HL-60/S4 treated with phorbol 12-myristate 13-acetate at 8.2 ng/mL for 4 days and 3 days (cell line): ENCODE results near the gene NCDN.

Experiments
- in situ Hi-C: fragments of 300-500 bp; cut with MboI; formaldehyde crosslinking; loops from 2 replicates; pipeline ENCODE4 v1.15.0; 2022; ENCODE audit warnings: low sequenced_read_pairs

NCDN gene

DNA sequence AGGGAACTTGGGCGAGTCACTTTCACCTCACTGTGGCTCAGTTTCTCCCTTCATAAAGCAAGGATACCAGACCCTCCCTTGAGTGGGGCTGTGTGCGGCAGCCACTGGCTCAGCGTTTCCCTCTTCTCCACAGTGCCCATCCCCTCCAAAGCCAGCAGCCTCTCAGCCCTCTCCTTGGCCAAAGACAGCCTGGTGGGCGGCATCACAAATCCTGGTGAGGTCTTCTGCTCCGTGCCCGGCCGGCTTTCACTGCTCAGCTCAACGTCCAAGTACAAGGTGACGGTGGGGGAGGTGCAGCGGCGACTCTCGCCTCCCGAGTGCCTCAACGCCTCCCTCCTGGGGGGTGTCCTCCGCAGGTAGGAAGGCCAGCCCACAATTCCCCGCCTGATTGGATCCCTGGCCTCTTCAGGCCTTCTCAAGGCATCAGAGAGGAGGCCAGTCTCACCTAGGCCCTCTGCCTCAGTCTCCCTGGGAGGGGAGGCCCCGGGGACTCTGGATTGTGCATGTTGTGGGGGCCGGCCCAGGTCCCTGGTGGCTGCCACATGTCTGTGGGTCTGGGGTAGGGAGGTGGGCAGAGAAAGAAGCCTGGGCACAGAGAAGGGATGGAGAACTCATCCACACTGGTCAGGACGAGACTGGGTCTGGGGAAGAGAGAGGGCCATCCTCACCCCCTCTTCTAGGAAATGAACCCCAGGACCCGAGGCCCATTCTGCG, 30.8 kb downstream of the NCDN start:
- in situ Hi-C loops, result no loop called here

DNA sequence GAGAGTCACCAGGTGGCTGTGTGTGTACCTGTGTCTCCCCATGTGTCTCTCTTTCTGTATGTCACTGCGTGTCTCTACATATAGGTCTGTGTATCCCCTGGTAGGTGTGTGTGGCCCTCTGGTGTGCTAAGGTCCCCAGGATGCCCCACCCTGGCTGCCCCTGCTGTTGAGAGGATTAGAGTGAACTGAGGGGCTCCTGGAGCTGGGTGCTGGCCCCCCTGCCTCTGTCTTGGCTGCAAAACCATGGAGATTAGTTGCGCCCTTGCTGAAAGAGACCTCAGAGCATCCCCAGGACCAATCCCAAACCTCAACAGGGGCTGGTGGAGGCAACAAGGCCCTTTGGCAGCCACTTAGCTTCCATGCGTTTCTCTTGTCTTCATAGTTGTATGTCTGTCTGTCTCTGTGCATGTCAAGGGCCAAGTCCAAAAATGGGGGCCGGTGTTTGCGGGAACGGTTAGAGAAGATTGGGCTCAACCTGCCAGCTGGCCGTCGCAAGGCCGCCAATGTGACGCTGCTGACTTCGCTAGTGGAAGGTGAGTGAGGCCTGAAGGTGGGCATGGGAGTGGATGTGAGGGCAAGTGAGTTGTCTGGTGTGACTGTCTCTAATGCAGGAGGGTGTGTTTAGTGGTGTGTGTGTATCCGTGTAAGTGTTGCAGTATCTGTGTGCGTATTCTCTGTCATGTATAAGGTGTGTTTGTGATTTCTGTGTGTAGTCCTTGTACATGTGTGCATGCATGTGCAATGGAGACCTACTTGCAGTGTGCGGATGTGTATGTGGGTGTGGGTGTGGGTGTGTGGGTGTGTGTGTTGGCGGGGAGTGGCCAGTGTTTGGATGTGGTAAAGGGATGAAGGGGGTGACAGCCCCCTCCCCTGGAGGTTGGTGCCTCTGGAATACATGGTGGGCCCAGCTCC, 32.2 kb downstream of the NCDN start:
- in situ Hi-C loops, result no loop called here

DNA sequence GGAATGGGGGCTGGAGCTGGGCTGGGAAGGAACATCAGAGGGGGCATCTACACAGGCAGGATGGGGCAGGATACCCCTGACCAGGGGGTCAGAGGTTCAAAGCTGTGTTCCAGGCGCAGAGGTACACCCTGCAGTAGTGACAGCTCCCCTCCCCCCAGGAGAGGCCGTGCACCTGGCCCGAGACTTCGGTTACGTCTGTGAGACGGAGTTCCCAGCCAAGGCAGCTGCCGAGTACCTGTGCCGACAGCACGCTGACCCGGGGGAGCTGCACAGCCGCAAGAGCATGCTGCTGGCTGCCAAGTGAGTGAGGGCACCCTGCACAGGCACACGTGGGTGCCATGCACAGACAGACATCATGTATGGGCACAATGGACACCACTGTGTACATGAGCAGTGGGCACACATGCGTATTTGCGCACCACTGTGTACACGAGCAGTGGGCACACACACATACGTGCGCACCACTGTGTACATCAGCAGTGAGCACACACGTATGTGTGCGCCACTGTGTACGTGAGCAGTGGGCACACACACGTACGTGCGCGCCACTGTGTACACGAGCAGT, 33.0 kb downstream of the NCDN start:
- in situ Hi-C loops, result no loop called here

DNA sequence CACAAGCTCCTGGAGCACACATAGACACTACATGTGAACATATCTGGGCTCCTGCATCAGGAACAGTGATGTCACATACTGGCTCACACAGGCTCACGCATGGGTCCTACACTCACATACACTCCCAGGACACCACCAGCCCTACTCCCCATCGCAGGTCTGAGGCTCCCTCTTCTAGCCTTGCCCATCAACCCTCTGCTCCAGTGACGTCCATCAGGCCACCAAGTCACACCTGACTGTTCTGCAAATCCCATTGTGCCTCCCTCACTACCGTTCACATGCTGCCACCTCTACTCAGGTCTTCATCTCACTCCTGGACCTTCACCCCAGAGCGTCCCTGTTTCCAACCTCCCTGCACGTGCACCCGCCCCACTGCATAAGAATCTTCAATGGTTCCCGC, 33.6 kb downstream of the NCDN start:
- in situ Hi-C loops, result no loop called here

DNA sequence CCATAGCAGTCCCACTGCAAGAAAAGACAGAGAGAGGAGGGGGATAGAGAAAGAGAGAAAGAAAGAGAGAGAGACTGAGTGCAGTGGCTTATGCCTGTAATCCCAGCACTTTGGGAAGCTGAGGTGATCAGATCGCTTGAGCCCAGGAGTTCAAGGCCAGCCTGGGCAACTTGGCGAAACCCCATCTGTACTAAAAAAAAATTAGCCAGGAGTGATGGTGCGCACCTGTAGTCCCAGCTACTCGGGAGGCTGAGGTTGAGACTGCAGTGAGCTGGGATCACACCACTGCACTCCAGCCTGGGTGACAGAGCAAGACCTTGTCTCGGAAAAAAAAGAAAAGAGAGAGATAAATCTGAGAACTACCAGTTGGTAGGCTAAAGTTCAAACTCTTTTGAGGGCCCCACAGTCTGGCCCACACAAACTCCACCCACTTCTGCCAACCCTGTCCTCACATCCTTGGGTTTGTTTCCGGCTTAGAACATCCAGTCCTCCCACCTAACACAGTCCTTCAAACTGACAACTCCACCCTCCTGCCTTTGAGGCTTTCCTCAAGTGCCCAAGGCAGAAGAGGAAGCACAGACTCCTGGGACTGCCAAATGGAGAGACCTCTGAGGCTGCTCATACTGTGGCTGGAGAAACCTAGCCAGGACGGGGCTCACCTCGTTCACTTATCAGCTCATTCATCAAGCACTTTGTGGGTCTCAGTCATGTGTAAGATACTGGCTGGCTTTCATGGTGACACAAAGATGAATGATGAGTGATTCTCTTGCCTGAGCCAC, 35.6 kb downstream of the NCDN start:
- in situ Hi-C loops, result no loop called here

DNA sequence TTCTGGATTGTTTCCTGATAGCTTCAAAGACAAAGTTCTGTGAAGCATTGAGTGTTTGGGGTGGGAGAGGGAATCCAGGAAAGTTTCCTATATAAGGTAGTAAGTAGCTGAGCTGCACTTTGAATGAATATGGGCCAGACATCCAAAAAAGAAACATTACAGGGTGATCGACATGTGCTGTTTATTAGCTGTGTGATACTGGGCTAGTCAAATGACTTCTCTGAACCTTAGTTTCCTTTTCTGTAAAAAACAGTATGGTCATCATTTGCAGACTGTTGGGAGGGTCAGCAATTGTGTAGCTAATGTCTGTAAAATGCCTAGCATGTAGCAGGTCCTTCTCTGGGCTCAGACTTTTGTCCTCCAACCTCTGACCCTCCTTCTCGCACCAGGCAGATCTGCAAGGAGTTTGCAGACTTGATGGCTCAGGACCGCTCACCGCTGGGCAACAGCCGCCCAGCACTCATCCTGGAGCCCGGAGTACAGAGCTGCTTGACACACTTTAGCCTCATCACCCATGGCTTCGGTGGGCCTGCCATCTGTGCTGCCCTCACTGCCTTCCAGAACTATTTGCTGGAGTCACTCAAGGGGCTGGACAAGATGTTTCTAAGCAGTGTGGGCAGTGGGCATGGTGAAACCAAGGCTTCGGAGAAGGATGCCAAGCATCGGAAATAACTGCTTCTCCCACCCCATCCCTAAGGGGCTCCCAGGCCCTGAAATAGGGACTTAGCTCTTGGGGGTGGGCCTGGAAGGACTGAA, 36.6 kb downstream of the NCDN start:
- in situ Hi-C loops, result no loop called here

DNA sequence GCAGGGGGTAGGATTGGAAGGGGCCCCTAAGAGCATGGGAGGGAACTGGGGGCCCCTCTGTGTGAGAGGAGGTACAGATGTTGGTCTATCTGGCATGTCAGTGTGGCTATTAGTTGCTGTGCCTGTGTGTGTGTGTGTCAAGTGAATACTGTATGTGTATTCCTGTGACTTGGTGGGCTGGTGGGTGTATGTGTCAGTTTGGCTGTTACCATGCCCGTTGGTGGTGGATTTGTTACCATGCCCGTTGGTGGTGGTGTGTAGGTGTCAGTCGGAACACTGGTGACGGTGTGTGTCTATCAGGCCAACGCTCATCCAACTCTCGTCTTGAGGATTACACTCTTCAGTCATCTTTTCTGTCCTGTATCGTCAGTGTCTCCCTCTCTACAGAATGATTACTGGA, 38.1 kb downstream of the NCDN start:
- in situ Hi-C loops, result no loop called here

DNA sequence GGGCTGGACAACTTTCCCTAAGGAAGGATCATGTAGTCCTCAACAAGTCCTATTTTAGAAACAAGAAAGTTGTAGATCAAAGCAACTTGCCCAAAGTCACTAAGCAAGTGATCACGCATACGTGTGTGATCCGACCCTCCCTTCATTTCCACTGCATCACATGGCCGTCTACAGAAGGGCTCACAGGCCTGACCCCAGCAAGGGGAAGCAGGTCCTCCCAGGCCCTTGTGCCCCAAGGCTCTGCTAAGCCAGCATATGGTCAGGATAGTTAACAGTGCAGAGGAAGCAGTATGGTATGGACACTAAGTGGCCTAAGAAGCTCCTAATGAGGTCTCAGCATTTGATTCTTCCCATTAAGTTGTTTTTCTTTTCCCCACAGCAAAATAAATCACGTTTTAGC, 40.3 kb downstream of the NCDN start:
- in situ Hi-C loops, result no loop called here

DNA sequence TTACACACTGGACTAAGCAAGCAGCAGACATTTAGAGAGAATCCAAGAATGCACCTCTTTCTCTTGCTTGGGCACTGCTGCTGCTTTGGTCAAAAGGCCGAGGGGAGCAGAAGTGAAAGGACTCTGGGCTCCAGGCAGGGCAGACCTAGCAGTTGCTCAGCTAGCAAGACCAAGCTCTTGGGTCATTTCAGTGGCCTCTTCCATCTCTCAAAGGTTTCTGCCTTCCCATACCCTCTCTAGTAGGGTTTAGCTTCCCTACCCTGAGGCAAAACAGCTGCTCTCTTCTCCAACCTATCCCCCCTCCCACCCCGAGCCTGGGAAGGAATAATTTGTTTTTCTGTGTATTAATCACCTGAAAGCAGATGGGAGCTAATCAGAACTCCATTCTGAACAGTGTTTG, 41.3 kb downstream of the NCDN start:
- in situ Hi-C loops, result no loop called here

DNA sequence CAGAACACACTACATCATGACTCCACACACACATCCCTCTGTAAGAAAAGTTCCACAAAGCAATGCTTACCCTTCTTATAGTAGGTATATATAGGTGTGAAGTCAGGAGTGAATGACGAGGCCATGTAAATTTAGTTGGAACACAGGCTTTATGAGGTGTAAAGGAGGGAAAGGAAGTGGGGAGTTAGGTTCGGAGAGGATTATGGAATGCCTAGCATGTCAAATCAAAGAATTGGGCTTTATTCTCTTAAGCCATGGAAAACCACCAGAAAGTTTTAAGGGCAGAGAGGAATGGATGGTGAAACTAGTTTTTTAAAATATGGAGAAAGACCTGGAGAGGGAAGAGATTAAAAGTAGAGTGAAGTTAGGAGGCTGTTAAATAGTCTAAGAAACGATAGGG, 41.8 kb downstream of the NCDN start:
- in situ Hi-C loops, result no loop called here

DNA sequence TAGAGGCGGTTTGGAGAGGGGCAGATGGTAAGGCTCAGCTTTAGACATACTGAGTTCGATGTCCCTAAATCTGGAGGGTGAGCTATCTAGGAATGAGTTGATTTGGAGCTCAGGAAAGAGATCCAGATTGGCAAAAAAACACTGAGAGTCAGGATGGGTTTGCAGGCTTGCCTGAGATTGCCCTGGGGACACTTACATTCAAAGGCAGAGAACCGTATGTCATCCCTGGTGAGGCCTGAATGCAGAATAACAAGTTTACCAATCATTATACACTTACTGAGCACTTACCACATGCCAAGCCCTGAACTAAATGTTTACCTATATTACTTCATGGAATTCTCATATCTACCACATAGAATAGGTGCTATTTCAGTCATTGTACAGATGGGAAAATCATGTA, 43.0 kb downstream of the NCDN start:
- in situ Hi-C loops, result no loop called here

DNA sequence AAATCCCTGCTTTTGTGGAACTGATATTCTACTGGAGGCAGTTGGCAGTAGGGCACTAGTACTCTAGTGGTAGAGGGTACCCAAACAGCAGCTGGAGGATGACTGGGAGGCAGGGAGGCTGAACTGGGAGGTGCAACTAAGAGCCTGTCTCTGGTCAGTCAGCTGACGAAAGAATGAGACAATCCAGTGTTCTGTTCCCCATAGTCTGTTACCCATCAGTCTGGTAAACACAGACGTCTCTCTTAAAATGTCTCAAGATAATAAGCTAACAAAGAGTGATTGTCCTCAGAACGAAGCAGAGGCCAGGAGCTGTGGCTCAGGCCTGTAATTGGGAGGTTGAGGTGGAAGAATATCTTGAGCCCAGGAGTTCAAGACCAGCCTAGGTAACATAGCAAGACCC, 45.9 kb downstream of the NCDN start:
- in situ Hi-C loops, result no loop called here

DNA sequence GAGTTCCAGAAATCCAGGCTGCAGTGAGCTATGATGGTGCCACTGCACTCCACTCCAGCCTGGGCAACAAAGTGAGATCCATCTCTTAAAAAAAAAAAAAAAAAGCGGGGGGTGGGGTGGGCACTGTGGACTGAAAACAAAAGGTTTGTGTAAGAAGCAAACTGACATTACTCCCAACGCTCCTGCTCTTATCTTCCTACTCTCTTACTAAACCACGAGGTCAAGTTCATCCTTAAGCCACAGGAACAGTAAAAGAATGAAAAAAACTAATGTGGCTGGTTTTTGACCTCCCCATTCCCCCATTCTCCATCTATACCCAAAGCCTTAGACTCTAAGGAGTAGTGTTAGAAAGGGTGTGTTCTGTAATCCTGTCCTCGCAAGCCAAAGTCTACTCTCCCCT, 46.3 kb downstream of the NCDN start:
- in situ Hi-C loops, result no loop called here

DNA sequence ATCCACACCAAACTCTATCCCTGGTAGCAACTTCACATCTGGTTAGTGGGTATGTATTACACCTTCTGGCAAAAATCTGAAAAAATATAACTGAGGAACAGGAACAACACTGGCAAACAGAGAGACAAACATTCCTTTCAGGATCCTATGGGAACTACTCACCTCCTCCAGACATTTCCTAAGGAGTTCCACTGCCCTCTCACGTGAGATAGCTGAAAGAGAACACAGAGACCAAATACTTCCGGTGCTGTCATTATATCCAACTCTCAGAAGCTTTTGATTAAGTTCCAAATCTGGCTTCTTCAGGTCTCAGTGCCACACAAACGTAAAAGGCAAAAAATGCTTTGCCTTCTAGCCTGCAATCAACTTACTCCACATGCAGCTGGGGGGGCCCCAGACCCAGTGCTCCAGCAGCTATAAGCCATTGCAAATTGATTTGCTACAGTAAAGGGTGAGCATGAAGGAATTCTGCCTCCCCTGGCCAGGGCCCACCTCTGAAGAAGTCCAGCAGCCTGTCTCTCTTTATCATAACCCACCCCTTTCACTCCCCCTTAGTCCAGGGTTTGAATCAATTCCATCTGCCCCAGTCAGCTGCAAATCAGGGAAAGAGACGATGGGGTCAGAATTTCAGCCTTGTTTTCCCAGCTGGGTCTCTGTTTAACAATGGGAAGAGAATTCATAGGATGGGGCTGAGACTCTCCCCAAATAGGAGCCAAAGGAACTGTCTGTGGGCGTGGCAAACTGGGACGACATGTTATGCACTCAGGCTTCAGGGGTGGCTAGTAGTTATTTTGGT, 47.7 kb downstream of the NCDN start:
- in situ Hi-C loops, result no loop called here

DNA sequence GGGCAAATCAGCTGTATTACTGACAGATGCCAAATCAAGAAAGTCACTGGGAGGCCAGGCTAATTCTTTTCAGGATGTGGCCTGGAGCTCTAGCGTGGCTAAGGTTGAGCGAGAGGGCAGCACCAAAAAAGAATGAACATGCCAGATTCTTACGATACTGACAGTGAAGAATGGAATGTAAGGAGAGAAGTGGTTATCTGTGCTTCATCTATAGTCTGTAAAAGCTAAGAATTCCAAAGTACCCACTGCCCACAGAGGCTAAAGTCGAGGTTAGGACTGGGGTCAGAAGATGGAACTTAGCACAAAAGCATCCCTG, 48.2 kb downstream of the NCDN start:
- in situ Hi-C loops, result no loop called here

DNA sequence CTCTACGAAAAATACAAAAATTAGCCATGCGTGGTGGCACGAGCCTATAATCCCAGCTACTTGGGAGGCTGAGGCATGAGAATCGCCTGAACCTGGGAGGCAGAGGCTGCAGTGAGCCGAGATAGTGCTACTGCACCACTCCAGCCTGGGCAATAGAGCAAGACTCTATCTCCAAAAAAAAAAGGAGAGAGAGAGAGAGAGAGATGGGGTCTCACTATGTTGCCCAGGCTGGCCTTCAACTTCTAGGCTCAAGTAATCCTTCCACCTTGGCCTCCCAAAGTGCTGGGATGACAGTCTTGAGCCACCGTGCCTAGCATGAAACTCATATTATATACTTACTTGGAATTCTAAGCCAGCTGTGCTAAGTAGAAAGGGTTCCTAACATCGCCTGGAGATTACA, 54.1 kb downstream of the NCDN start:
- in situ Hi-C loops, result no loop called here

DNA sequence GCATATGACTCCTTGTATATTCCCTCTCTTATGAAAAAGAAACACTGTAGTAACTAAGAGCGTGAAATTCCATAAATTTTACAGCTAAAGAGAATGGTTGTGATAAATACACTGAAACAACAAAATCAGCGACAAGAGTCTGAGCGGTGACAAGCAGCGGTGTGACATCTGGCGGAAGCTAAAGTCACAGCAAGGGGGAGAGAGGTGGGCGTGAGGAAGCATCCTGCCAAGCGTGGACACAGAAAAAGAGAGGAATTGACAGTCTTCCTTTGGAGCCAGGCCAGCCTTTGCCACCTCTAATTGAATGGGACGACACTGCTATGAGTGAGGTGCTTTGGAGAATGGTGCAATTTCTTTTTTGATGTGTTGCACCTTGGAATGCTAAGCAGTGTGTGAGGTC, 57.8 kb downstream of the NCDN start:
- in situ Hi-C loops, result no loop called here
